HG03103 (cell line): Measurements from ENCODE around the gene NDRG3.
"Not testable (repeated sequence)": the region's sequence is repeated elsewhere in the genome, so short reads cannot be mapped to it uniquely, and the experiment has no call there.

Source experiments
- ATAC-seq: cut with Tn5 transposase; IDR thresholded peaks from one replicate; pipeline ENCODE4 v1.9.1; 2021; ENCODE audit warnings: low read depth; ENCODE audit not compliant: unreplicated experiment

Gene NDRG3

DNA sequence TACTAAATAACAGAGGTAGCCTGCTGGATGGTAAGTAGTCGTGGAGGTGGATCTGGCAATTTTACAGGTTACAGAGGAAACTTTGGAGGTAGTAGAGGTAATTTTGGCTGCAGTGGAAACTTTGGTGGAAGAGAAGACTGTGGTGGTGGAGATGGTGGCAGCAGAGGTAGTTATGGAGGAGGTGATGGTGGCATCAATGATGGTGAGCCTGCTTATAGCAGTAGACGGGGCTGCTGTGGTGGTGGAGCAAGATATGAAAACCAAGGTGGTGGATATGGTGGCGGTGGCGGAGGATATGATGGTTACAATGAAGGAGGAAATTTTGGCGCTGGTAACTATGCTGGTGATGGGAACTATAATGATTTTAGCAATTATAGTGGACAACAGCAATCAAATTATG, 125.0 kb downstream of the NDRG3 start:
- ATAC-seq = no peak

DNA sequence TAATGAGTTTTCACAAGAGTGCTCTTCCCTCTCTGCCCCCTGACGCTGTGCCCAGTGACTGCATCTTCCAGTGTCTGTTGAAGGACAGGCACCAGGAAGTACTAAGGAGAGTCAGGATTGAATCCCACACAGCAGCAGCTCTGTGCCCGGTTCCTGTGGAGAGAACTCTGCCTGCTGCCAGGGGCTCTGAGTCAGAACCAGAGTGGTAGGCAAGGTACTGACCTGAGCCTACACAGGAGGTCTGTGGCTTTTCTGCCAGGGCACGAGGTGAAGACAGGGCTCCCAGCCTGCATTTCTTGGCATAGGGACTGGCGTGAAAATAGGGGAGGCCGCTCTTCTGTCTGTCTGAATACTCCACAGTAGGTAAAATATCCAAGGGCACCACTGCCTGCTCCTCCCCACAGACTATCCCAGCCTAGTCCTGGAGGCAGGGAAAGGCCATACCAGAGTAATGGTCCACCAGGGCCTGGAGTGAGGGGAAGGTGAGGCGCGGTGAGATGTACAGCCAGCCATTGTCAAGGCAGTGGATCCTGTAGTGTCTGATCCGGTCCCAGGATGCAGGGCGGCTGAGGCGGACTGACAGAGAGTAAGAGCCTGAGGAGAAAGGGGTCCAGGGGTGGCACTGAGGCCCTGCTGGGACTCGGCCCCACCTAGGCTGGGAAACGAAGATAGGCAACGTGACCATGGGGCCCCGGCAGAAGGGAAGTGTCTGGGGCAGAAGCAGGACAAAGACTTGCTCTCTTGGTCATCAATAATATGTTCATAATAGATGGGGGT, 130.9 kb downstream of the NDRG3 start:
- ATAC-seq = no peak

DNA sequence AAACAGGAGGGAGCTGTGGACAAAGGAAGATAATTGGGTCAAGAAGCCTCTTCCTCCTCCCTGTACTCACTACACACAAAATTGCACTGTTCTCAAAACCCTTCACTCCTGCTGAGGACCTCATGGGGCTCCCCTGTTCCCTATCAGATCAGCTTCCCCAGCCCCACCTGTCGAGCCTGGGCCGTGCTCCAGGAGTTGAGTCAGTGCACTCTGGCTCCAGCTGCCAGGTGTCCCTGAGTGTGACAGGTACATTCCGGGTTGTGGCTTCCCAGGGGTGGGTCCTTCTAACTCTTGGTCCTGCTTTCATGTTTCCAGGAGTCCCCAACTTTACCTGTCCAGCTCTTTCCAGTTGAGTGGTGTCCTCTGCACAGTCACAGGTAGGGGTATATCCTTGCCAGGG, 131.9 kb downstream of the NDRG3 start:
- ATAC-seq = no peak

DNA sequence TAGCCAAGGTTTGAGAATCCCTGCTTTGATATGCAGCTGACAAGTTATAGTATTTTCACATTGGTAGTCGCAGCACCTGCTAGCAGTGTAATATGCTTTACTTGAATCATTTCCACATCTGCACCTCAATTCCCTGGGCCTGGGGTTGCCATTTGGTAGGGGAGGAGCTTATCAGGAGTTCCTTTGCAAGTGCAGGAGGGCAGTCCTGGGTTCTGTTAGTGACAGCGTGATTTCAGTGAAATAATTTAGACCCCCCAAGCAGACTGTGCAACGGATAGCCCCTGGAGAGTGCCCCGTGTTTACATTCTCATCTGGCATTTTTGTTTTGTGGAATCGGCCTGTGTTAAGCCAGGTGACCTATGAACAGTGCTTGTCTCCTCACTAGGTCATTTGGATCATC, 134.3 kb downstream of the NDRG3 start:
- ATAC-seq = no peak

DNA sequence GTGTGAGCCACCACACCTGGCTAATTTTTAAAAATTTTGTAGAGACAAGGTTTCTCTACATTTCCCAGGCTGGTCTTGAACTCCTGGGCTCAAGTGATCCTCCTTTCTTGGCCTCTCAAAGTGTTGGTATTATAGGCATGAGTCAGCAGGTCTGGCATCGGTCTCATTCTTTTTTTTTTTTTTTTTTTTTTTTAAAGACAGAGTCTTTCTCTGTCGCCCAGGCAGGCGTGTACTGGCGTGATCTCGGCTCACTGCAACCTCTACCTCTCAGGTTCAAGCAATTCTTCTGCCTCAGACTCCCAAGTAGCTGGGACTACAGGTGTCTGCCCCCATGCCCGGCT, 137.5 kb downstream of the NDRG3 start:
- ATAC-seq = not testable (repeated sequence)

DNA sequence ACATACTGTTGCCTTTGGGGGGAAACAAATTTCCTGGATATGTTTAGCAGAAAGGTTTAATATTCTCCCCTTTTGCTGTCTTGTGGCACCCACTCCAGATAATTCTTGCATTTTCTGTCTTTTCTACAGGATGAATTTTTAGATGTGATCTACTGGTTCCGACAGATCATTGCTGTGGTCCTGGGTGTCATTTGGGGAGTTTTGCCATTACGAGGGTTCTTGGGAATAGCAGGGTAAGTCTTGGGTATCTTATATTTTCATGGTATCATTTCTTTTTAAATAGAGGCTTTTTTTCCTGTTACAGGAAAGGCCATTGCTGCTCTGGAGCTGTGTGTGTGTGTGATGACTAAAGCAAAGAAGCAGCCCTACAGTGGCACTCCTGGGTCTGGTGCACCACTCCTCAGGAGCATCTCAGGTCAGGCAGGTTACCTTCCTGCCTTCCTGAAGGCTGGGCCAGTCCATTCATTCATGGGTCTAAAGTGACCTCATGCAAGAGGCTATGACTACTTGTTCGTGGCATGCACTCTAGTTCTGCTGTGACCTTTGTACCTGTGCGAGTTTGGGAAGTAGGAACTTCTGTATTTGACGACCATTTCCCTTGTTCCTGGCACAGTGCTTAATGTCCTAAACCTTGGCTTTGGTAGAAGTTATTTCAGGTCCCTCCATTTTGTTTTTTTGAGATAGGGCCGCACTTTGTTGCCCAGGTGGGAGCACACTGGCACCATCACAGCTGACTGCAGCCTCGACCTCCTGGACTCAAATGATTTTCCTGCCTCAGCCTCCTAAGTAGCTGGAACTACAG, 138.1 kb downstream of the NDRG3 start:
- no peak for ATAC-seq

DNA sequence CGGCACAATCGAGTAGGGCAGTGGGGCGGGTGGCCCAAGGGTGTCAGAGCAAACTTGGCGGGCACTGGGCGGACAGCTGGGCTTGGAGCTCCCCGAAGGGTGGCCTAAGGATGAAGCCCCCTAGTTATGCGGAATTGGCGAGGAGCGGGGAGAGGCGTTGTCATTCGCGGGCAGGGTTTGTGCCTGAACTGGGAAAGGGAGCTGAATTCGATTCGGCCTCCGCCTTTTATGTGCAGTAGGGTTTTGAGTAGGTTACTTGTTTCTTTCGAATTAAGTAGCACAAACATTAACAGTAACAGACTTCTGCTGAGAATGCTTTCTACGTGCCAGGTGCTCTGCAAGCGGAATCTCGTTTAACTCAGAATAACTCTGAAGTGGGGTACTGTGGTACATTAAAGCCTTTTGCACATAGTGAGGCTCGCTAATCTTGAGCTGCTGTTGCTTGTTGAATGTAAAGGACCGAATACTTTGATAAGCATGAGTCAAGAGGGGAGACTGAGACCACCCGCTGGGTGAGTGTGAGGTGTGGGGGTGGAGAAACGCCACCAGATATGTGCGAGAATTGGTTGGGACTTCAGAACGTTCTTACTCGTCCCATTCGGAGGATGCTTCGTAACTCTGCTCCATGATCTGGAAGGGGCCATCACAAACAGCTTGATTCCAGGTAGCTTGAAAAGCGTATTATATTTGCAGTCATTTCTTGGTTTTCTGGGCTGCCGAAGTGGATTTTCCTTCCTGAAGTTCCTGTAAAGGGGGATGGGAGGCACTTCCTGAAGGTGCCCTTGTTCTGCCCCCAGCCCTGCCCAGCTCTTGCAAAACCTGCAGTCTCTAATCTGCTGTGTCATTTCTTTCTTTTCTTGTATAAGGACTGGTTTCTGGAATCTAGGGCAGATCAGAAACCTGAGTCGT, 139.5 kb downstream of the NDRG3 start:
- ATAC-seq = no peak

DNA sequence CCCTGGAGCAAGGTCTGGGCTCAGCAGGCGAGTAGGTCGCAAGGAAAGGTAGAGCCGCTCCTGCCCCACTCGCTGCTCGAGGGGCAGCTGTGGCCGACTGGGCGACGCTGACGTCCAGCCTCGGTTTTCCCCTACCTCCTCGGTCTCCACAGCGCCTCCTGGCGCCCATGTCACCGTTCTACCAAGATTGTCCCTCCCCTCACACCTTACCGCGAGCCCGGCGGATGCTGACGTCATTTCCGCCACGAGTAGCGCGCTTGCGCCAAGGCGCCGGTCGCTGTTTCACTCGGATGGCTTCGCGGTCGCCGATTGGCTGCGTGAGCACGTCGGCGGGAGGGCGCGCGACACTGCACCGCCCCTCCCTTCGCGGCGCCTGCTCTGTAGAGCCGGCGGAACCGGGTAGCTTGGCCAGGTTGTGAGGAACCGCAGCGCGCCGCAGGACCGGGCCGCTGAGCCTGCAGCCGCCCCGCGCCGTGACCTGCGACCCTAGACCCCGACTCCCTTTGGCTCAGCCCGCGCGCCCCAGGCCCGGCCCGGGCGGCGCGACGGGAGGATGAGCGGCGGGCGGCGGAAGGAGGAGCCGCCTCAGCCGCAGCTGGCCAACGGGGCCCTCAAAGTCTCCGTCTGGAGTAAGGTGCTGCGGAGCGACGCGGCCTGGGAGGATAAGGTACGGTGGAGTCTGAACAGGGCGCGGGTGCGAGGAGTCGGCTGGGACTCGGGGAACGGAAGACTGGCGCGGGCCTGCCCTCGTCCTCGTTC, 140.3 kb downstream of the NDRG3 start, which contains the start of gene RAB5IF:
RAB5IF (plus strand) TSS at position 381 of the 759 bp plus-strand sequence; CDS start at position 554, 173 bp downstream.
- peak; percentile 75 for ATAC-seq

DNA sequence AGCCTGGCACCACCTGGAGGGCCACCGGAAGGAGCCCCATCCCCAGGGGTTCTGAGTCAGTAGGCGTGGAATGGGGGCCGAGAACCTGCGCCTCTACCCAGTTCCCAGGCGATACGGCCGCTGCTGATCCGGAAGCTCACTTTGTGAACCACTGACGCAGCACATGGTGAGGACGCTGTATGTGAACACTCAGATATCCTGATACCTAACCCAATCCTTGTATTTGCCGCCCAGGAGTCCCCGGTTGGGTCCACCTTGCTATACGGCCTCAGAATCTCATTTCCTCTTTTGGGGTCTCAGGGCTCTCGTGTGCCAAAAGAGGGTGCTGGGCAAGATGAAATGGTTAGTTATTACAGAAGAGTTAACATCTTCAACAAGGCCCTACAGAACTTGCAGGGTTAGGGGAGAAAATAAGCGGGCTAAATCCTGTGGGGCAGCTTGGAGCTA, 140.9 kb downstream of the NDRG3 start:
- ATAC-seq = peak; percentile 22
